ENCODE measurements around the gene RAPGEF5.
A peak's percentile ranks its signal among the peaks of the same experiment; 100 is the strongest.
"Not testable (repeated sequence)": the region's sequence is repeated elsewhere in the genome, so short reads cannot be mapped to it uniquely, and the experiment has no call there.

Gene RAPGEF5

GRCh38 chr7:22109761-22110160, 247.2 kb downstream of the RAPGEF5 start:
- DNase-seq: no peak

- DNase-seq: no peak
These were observed 248.7 kb downstream of the RAPGEF5 start for GRCh38 chr7:22108151-22108845.

GRCh38 chr7:22105550-22105949, 251.4 kb downstream of the RAPGEF5 start:
- no peak for DNase-seq

- DNase-seq: no peak
These were observed 262.3 kb downstream of the RAPGEF5 start for GRCh38 chr7:22094413-22095342.

- DNase-seq: no peak
These were observed 263.0 kb downstream of the RAPGEF5 start for GRCh38 chr7:22093936-22094335.

GRCh38 chr7:22093001-22093400, 264.0 kb downstream of the RAPGEF5 start:
- DNase-seq: no peak

GRCh38 chr7:22090958-22091525, 265.9 kb downstream of the RAPGEF5 start:
- DNase-seq: not testable (repeated sequence)

- no peak for DNase-seq
These were observed 266.4 kb downstream of the RAPGEF5 start for GRCh38 chr7:22090512-22090911.

GRCh38 chr7:22090107-22090506, 266.8 kb downstream of the RAPGEF5 start:
- DNase-seq: no peak

GRCh38 chr7:22088827-22089226, 268.1 kb downstream of the RAPGEF5 start:
- DNase-seq: no peak

GRCh38 chr7:22087861-22088260, 269.1 kb downstream of the RAPGEF5 start:
- no peak for DNase-seq

- no peak for DNase-seq
These were observed 273.2 kb downstream of the RAPGEF5 start for GRCh38 chr7:22083704-22084240.

GRCh38 chr7:22082886-22083703, 273.9 kb downstream of the RAPGEF5 start:
- peak; percentile 66 for DNase-seq

GRCh38 chr7:22082553-22082885, 274.4 kb downstream of the RAPGEF5 start:
- no peak for DNase-seq

- DNase-seq: not testable (repeated sequence)
These were observed 276.7 kb downstream of the RAPGEF5 start for GRCh38 chr7:22080219-22080618.

GRCh38 chr7:22078872-22079271, 278.1 kb downstream of the RAPGEF5 start:
- DNase-seq: not testable (repeated sequence)

GRCh38 chr7:22075561-22075960, 281.4 kb downstream of the RAPGEF5 start:
- DNase-seq: no peak

GRCh38 chr7:22074897-22075296, 282.1 kb downstream of the RAPGEF5 start:
- DNase-seq: no peak

All from GDM1 (cell line).